NCI-H460 (cell line): ENCODE data around the gene MUCL3. TPM values are rescaled to one million over a fixed set of nuclear protein-coding genes. Genes with fewer than 3 reads are reported as not detected.
"Not testable (repeated sequence)": the region's sequence is repeated elsewhere in the genome, so short reads cannot be mapped to it uniquely, and the experiment has no call there.

Experiments
- DNase-seq: peaks from one replicate; pipeline ENCODE4 v3.0.0-alpha.2; 2016; ENCODE audit warnings: low read depth; ENCODE audit errors: extremely low read depth
- total RNA-seq: library from RNA; depleted of rRNA; stranded (reverse); fragments of >200 nt; shearing (Covaris generic); gene quantifications from 2 replicates; pipeline ENCODE4 v1.2.3, GENCODE V29; 2014

The MUCL3 gene
- total RNA-seq, 1 experiment from 2014 or later, result 0.15 TPM

GRCh38 chr6:30937265-30937664 is 3.5 kb upstream of the MUCL3 start:
- no peak for DNase-seq

- DNase-seq, result no peak
Measured at GRCh38 chr6:30938730-30939129, 2.0 kb upstream of the MUCL3 start.

GRCh38 chr6:30939473-30939872 is 1.3 kb upstream of the MUCL3 start:
- no peak for DNase-seq

GRCh38 chr6:30942338-30943060 is 1.7 kb downstream of the MUCL3 start:
- DNase-seq, result peak; percentile 91

GRCh38 chr6:30944051-30944450 is 3.3 kb downstream of the MUCL3 start:
- no peak for DNase-seq

- no peak for DNase-seq
Measured at GRCh38 chr6:30945281-30945680, 4.5 kb downstream of the MUCL3 start.

GRCh38 chr6:30947231-30947630 is 6.5 kb downstream of the MUCL3 start:
- no peak for DNase-seq

- no peak for DNase-seq
Measured at GRCh38 chr6:30948811-30949210, 8.0 kb downstream of the MUCL3 start.

- DNase-seq, result no peak
Measured at GRCh38 chr6:30951907-30952469, 11.2 kb downstream of the MUCL3 start.

- DNase-seq, result no peak
Measured at GRCh38 chr6:30954631-30955366, 14.0 kb downstream of the MUCL3 start.

- DNase-seq, result no peak
Measured at GRCh38 chr6:30955367-30956042, 14.7 kb downstream of the MUCL3 start.

- DNase-seq, result no peak
Measured at GRCh38 chr6:30957716-30958115, 16.9 kb downstream of the MUCL3 start.

- no peak for DNase-seq
Measured at GRCh38 chr6:30960907-30961673, 20.3 kb downstream of the MUCL3 start.

- no peak for DNase-seq
Measured at GRCh38 chr6:30962716-30963115, 21.9 kb downstream of the MUCL3 start.

GRCh38 chr6:30963641-30964040 is 22.9 kb downstream of the MUCL3 start:
- no peak for DNase-seq

- DNase-seq, result no peak
Measured at GRCh38 chr6:30964075-30964474, 23.3 kb downstream of the MUCL3 start.

- no peak for DNase-seq
Measured at GRCh38 chr6:30965140-30965601, 24.4 kb downstream of the MUCL3 start.

- no peak for DNase-seq
Measured at GRCh38 chr6:30966154-30966553, 25.4 kb downstream of the MUCL3 start.

GRCh38 chr6:30969171-30969570 is 28.4 kb downstream of the MUCL3 start:
- DNase-seq, result not testable (repeated sequence)

GRCh38 chr6:30970946-30971345 is 30.2 kb downstream of the MUCL3 start:
- no peak for DNase-seq
